SK-N-SH (cell line): ENCODE data around the gene SLC12A6.

ENCODE experiments used
- GABPA ChIP-seq: IDR thresholded peaks from 2 replicates; pipeline ENCODE4 v1.4.0; 2012; ENCODE audit warnings: low read depth, mild to moderate bottlenecking
- TF ChIP-seq, protein P1 (sequence below): IDR thresholded peaks from 2 replicates; pipeline ENCODE4 v1.4.0; 2012; ENCODE audit warnings: low read depth
- TF ChIP-seq, protein P2 (sequence below): fragments of 200-600 bp; sonication (generic); IDR thresholded peaks from 2 replicates; pipeline ENCODE4 v1.6.1; 2017; ENCODE audit warnings: antibody characterized with exemption, mild to moderate bottlenecking, moderate library complexity
- TF ChIP-seq, protein P3 (sequence below): IDR thresholded peaks from 2 replicates; pipeline ENCODE4 v1.4.0; 2012; ENCODE audit warnings: low read depth, borderline replicate concordance

DNA sequence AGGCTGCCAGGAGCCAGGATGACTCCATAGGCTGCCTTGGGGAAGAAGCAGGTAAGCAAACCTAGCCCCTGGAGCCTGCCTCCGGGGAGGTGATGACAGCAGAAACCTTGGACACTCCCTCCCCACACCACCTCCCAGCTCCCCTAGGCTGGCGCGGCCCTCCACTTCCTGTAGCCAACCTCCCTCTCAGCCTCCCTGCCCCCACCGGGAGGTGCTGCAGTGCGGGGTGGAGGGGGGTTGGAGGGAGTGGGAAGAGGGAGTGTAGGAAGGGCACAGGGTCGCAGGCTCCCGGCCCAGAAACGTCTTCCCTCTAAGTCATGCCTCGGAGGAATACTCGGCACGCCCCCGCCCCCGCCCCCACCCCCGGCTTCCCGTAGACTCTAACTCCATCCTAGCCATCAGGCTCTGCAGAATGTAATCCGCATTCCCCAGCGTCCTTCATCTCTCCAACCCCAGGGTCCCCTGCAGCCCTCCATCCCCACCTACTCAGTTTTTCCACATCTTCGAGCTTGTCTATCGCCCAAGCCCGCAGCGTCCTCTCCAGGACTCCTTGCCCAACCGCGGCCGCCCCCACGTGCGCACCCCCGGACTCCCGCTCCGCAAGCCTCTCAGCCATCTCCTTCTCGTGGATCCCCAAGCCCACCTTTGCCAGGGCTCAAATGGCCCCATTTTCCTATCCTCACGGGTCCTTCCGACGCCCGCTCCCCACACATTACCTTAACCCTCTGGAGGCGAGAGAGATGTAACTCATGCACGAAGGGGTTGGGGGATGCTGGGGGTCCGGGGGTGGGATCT, 28.9 kb upstream of the SLC12A6 start:
- no peak for TF ChIP-seq GABPA
- TF ChIP-seq, protein P1, sequence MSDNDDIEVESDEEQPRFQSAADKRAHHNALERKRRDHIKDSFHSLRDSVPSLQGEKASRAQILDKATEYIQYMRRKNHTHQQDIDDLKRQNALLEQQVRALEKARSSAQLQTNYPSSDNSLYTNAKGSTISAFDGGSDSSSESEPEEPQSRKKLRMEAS: no peak
- TF ChIP-seq, protein P2, sequence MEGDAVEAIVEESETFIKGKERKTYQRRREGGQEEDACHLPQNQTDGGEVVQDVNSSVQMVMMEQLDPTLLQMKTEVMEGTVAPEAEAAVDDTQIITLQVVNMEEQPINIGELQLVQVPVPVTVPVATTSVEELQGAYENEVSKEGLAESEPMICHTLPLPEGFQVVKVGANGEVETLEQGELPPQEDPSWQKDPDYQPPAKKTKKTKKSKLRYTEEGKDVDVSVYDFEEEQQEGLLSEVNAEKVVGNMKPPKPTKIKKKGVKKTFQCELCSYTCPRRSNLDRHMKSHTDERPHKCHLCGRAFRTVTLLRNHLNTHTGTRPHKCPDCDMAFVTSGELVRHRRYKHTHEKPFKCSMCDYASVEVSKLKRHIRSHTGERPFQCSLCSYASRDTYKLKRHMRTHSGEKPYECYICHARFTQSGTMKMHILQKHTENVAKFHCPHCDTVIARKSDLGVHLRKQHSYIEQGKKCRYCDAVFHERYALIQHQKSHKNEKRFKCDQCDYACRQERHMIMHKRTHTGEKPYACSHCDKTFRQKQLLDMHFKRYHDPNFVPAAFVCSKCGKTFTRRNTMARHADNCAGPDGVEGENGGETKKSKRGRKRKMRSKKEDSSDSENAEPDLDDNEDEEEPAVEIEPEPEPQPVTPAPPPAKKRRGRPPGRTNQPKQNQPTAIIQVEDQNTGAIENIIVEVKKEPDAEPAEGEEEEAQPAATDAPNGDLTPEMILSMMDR: no peak
- TF ChIP-seq, protein P3, sequence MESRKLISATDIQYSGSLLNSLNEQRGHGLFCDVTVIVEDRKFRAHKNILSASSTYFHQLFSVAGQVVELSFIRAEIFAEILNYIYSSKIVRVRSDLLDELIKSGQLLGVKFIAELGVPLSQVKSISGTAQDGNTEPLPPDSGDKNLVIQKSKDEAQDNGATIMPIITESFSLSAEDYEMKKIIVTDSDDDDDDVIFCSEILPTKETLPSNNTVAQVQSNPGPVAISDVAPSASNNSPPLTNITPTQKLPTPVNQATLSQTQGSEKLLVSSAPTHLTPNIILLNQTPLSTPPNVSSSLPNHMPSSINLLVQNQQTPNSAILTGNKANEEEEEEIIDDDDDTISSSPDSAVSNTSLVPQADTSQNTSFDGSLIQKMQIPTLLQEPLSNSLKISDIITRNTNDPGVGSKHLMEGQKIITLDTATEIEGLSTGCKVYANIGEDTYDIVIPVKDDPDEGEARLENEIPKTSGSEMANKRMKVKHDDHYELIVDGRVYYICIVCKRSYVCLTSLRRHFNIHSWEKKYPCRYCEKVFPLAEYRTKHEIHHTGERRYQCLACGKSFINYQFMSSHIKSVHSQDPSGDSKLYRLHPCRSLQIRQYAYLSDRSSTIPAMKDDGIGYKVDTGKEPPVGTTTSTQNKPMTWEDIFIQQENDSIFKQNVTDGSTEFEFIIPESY: no peak
